Measurements from ENCODE around the gene OR52E5. TPM values are rescaled to one million over a fixed set of nuclear protein-coding genes. Genes with fewer than 3 reads are reported as not detected.
A peak's percentile ranks its signal among the peaks of the same experiment; 100 is the strongest.

The OR52E5 gene
- total and polyA plus RNA-seq, 4 experiments from 2014 or later: not detected

DNA sequence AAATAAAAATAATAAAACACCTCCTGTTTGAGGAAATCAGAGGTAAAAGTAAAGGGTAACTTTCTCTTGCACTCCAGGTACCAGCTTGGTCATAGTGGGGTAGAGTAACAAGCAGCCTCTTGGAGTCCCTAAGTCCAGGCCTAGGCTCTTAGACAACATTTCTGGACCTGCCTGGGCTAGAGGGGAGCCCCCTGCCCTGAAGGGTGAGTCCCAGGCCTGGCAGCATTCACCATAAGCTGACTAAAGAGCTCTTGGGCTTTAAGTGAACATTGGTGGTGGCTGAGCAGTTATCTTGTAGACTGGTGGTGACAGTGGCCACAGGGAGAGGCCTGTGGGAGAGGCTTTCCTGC lies 30.4 kb downstream of the OR52E5 start:
- no peak for DNase-seq
- no peak overlapping the region for H3K4me3 Mint-ChIP-seq
- H3K9me3 Mint-ChIP-seq: peaks cover 6 to 28% (median 14%) of the 10 kb centered on the region in 8 donors
- intact Hi-C loops (cut with micrococcal nuclease): no loop called here
- Histone ChIP-seq H3K4me1 (ENCODE audit: insufficient read depth, low read length) (no peaks in the 10 kb centered on the region), H3K36me3 (ENCODE audit: insufficient read depth, low read length) (no peaks in the 10 kb centered on the region), H3K27me3 (ENCODE audit: insufficient read depth, low read length) (no peaks in the 10 kb centered on the region), H3K9me3 (ENCODE audit: control insufficient read depth in 1 of 2, low read length in 2 of 2) (no peaks in the 10 kb centered on the region), H3K27ac (ENCODE audit: low read depth, low read length) (no peak overlapping the region), H3K4me3 (ENCODE audit: low read length in 2 of 2) (no peak overlapping the region)
- no peaks in the 10 kb centered on the region for H3K36me3 Mint-ChIP-seq
- no peak overlapping the region for H3K27ac Mint-ChIP-seq
- no peaks in the 10 kb centered on the region for H3K27me3 Mint-ChIP-seq
- ChIA-PET CTCF (ENCODE audit: partially characterized antibody) (no interaction called here), POLR2A (ENCODE audit: partially characterized antibody) (no interaction called here)
- H3K4me1 Mint-ChIP-seq: no peaks in the 10 kb centered on the region

DNA sequence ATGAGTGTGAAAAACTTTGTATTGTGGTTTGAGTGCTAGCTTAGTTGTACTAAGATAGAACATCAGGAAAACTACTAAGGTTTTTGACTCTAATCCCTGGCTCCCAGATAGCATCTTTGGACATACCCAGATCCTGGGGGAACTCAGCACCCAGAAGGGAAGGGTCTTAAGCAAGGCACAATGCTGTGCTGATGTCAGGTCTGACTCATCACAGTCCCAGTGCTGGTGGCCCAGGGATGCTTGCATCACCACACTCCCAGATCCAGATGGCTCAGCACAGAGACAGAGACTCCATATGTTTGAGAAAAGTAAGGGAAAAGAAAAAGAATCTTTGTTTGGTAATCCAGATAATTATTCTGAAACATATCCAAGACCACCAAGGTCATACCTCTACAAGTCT lies 30.8 kb downstream of the OR52E5 start:
- intact Hi-C loops (cut with micrococcal nuclease): no loop called here
- Mint-ChIP-seq H3K36me3 (no peaks in the 10 kb centered on the region), H3K9me3 (peaks cover 5 to 29% (median 15%) of the 10 kb centered on the region in 8 donors), H3K27ac (no peak overlapping the region), H3K4me1 (no peaks in the 10 kb centered on the region), H3K27me3 (no peaks in the 10 kb centered on the region), H3K4me3 (no peak overlapping the region)
- no peak overlapping the region for H3K27ac ChIP-seq (ENCODE audit: low read depth, low read length)
- ChIA-PET POLR2A (ENCODE audit: partially characterized antibody) (no interaction called here), CTCF (ENCODE audit: partially characterized antibody) (no interaction called here)
- H3K4me3 ChIP-seq (ENCODE audit: low read length in 2 of 2): no peak overlapping the region
- no peaks in the 10 kb centered on the region for H3K9me3 ChIP-seq (ENCODE audit: control insufficient read depth in 1 of 2, low read length in 2 of 2)
- no peaks in the 10 kb centered on the region for H3K36me3 ChIP-seq (ENCODE audit: insufficient read depth, low read length)
- H3K4me1 ChIP-seq (ENCODE audit: insufficient read depth, low read length): no peaks in the 10 kb centered on the region
- no peak for DNase-seq
- no peaks in the 10 kb centered on the region for H3K27me3 ChIP-seq (ENCODE audit: insufficient read depth, low read length)

DNA sequence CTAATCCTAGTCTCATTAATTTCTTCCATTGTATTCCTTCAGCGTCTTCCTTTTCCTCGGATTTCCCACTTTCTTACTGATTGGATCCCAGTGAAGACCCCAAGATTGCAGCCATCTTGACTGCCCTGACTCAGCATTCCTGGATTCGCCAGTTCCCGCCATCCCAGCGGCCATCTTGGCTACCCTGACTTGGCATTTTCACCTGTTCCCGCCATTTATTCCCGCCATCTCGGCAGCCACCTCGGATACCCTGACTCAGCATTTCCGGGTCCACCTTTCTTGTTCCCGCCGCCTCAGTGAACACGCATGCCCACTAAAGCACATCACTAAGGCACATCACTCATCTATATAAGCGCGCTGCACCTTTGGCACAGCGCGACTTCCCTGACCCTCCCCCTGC lies 35.3 kb downstream of the OR52E5 start:
- H3K36me3 Mint-ChIP-seq: no peaks in the 10 kb centered on the region
- peaks cover 2 to 3% of the 10 kb centered on the region in 2 donors for H3K27me3 Mint-ChIP-seq
- intact Hi-C loops (cut with micrococcal nuclease): no loop called here
- DNase-seq: no peak
- H3K4me1 Mint-ChIP-seq: no peaks in the 10 kb centered on the region
- no peaks in the 10 kb centered on the region for H3K27me3 ChIP-seq (ENCODE audit: insufficient read depth, low read length)
- no peak overlapping the region for H3K4me3 Mint-ChIP-seq
- H3K9me3 ChIP-seq (ENCODE audit: control insufficient read depth in 1 of 2, low read length in 2 of 2): no peaks in the 10 kb centered on the region
- no peak overlapping the region for H3K27ac ChIP-seq (ENCODE audit: low read depth, low read length)
- no peaks in the 10 kb centered on the region for H3K4me1 ChIP-seq (ENCODE audit: insufficient read depth, low read length)
- POLR2A ChIA-PET (ENCODE audit: partially characterized antibody): no interaction called here
- H3K9me3 Mint-ChIP-seq: peaks cover 7 to 27% (median 16%) of the 10 kb centered on the region in 8 donors
- no peak overlapping the region for H3K27ac Mint-ChIP-seq
- CTCF ChIA-PET (ENCODE audit: partially characterized antibody): no interaction called here
- no peaks in the 10 kb centered on the region for H3K36me3 ChIP-seq (ENCODE audit: insufficient read depth, low read length)
- no peak overlapping the region for H3K4me3 ChIP-seq (ENCODE audit: low read length in 2 of 2)

DNA sequence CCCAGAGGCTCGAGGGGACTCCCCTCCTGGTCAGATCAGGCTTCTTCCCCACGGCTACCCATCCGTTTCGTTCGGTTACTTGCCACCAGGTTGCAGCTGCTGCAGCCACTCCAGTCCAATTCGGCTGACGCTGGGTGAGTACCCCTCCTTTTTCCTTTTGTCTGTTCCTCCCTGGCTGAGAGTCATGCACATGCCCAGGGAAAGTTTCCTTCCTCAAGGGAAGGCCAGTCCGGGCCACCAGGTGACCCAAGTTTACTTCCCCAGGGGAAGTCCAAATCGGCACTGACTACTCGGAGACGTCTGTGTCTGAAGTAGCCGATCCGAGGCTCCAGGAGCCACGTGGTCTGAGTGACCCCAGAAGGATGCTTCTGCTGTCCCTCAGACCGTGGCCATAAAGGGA lies 35.8 kb downstream of the OR52E5 start:
- Mint-ChIP-seq H3K36me3 (no peaks in the 10 kb centered on the region), H3K9me3 (peaks cover 7 to 28% (median 14%) of the 10 kb centered on the region in 8 donors), H3K4me1 (no peaks in the 10 kb centered on the region), H3K4me3 (no peak overlapping the region), H3K27ac (no peak overlapping the region), H3K27me3 (peaks cover 2 to 3% of the 10 kb centered on the region in 2 donors)
- H3K4me3 ChIP-seq (ENCODE audit: low read length in 2 of 2): no peak overlapping the region
- H3K4me1 ChIP-seq (ENCODE audit: insufficient read depth, low read length): no peaks in the 10 kb centered on the region
- no peaks in the 10 kb centered on the region for H3K27me3 ChIP-seq (ENCODE audit: insufficient read depth, low read length)
- DNase-seq: no peak
- ChIA-PET CTCF (ENCODE audit: partially characterized antibody) (no interaction called here), POLR2A (ENCODE audit: partially characterized antibody) (no interaction called here)
- H3K27ac ChIP-seq (ENCODE audit: low read depth, low read length): no peak overlapping the region
- no peaks in the 10 kb centered on the region for H3K9me3 ChIP-seq (ENCODE audit: control insufficient read depth in 1 of 2, low read length in 2 of 2)
- no peaks in the 10 kb centered on the region for H3K36me3 ChIP-seq (ENCODE audit: insufficient read depth, low read length)
- intact Hi-C loops (cut with micrococcal nuclease): no loop called here

DNA sequence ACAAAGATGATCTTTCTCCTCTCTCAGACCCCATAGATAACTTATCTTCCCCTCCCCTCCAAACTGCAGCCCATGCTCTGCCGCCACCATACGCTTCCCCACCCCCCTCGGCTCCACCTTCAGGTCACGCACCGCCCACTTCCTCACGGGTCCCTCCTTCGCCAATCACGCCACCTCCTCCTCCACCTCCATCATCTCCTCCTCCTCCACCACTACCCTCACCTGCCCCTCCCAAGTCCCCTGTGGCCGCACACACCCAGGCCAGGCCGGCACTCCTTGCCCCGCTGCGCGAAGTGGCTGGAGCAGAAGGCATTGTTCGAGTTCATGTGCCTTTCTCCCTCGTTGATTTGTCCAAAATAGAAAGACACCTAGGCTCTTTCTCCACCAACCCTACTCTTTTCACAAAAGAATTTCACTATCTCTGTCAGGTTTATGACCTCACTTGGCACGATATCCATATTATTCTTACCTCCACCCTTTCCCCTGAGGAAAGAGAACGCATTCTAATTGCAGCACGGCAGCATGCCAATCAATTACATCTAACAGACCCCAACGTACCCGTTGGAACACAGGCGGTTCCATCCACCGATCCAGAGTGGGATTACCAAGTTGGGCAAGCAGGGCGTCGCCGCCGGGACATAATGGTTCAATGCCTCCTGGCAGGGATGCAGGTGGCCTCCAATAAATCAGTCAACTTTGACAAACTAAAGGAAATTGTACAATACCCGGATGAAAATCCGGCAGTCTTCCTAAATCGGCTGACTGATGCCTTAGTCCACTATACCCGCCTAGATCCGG lies 36.8 kb downstream of the OR52E5 start:
- Mint-ChIP-seq H3K27ac (no peak overlapping the region), H3K4me3 (no peak overlapping the region), H3K36me3 (no peaks in the 10 kb centered on the region), H3K9me3 (peaks cover 3 to 23% (median 9%) of the 10 kb centered on the region in 8 donors), H3K4me1 (no peaks in the 10 kb centered on the region), H3K27me3 (peaks cover 2 to 3% of the 10 kb centered on the region in 2 donors)
- intact Hi-C loops (cut with micrococcal nuclease): no loop called here
- H3K27ac ChIP-seq (ENCODE audit: low read depth, low read length): no peak overlapping the region
- H3K36me3 ChIP-seq (ENCODE audit: insufficient read depth, low read length): no peaks in the 10 kb centered on the region
- POLR2A ChIA-PET (ENCODE audit: partially characterized antibody): no interaction called here
- H3K4me1 ChIP-seq (ENCODE audit: insufficient read depth, low read length): no peaks in the 10 kb centered on the region
- no peak overlapping the region for H3K4me3 ChIP-seq (ENCODE audit: low read length in 2 of 2)
- no peaks in the 10 kb centered on the region for H3K9me3 ChIP-seq (ENCODE audit: control insufficient read depth in 1 of 2, low read length in 2 of 2)
- DNase-seq: no peak
- no peaks in the 10 kb centered on the region for H3K27me3 ChIP-seq (ENCODE audit: insufficient read depth, low read length)
- CTCF ChIA-PET (ENCODE audit: partially characterized antibody): no interaction called here

DNA sequence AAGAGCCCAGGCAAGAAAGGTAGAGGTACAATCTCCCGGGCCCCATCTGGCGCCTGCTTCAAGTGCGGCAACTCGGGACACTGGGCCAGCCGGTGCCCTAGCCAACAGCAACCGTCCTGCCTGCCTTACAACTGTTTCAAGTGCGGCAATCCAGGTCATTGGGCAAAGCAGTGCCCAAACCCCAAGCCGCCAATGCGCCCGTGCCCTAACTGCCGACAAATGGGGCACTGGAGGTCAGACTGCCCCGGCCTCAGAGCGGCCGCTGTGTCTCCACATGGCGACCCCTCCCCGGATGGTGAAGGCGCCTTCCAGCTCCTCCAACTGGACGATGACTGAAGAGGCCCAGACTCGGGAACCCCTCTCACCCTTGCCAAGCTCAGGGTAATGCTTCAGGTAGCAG lies 37.6 kb downstream of the OR52E5 start:
- Histone ChIP-seq H3K9me3 (ENCODE audit: control insufficient read depth in 1 of 2, low read length in 2 of 2) (no peaks in the 10 kb centered on the region), H3K36me3 (ENCODE audit: insufficient read depth, low read length) (no peaks in the 10 kb centered on the region), H3K4me3 (ENCODE audit: low read length in 2 of 2) (no peak overlapping the region), H3K27me3 (ENCODE audit: insufficient read depth, low read length) (no peaks in the 10 kb centered on the region), H3K4me1 (ENCODE audit: insufficient read depth, low read length) (no peaks in the 10 kb centered on the region), H3K27ac (ENCODE audit: low read depth, low read length) (no peak overlapping the region)
- Mint-ChIP-seq H3K4me3 (no peak overlapping the region), H3K27ac (no peak overlapping the region), H3K36me3 (no peaks in the 10 kb centered on the region), H3K27me3 (peaks cover 2 to 3% of the 10 kb centered on the region in 2 donors), H3K9me3 (peaks cover 0 to 15% (median 7%) of the 10 kb centered on the region in 8 donors), H3K4me1 (no peaks in the 10 kb centered on the region)
- DNase-seq: no peak
- intact Hi-C loops (cut with micrococcal nuclease): no loop called here
- ChIA-PET POLR2A (ENCODE audit: partially characterized antibody) (no interaction called here), CTCF (ENCODE audit: partially characterized antibody) (no interaction called here)

DNA sequence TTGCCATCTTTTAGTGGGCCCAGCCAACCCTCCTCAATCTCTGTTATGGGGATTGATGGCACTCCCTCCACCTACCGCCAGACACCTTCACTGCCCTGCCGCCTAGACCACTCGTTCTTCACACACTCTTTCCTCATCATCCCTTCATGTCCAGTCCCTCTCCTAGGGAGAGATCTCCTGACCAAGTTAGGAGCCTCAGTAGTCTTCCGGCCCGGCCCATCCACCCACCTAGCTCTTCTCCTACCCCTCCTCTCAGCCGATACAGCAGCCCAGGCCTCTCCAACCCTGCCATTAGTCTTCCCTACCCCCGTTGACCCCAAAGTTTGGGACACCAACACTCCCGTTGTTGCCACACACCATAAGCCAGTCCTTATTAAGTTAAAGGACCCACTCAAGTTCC lies 38.1 kb downstream of the OR52E5 start:
- H3K27me3 ChIP-seq (ENCODE audit: insufficient read depth, low read length): no peaks in the 10 kb centered on the region
- Mint-ChIP-seq H3K9me3 (peaks cover 0 to 11% (median 7%) of the 10 kb centered on the region in 8 donors), H3K27ac (peak overlapping the region in 1 of 7 donors; percentile 12), H3K4me3 (no peak overlapping the region), H3K27me3 (peaks cover 2 to 3% of the 10 kb centered on the region in 2 donors), H3K36me3 (no peaks in the 10 kb centered on the region), H3K4me1 (no peaks in the 10 kb centered on the region)
- POLR2A ChIA-PET (ENCODE audit: partially characterized antibody): no interaction called here
- H3K4me3 ChIP-seq (ENCODE audit: low read length in 2 of 2): no peak overlapping the region
- CTCF ChIA-PET (ENCODE audit: partially characterized antibody): no interaction called here
- no peaks in the 10 kb centered on the region for H3K36me3 ChIP-seq (ENCODE audit: insufficient read depth, low read length)
- intact Hi-C loops (cut with micrococcal nuclease): no loop called here
- no peaks in the 10 kb centered on the region for H3K9me3 ChIP-seq (ENCODE audit: control insufficient read depth in 1 of 2, low read length in 2 of 2)
- no peaks in the 10 kb centered on the region for H3K4me1 ChIP-seq (ENCODE audit: insufficient read depth, low read length)
- peak in 1 of 5 donors; percentile 17 for DNase-seq
- no peak overlapping the region for H3K27ac ChIP-seq (ENCODE audit: low read depth, low read length)
